ENCODE data around the gene RBP2. TPM values are rescaled to one million over a fixed set of nuclear protein-coding genes. Genes with fewer than 3 reads are reported as not detected.

Gene RBP2
- total RNA-seq, 2 experiments from 2014 or later, result not detected

DNA sequence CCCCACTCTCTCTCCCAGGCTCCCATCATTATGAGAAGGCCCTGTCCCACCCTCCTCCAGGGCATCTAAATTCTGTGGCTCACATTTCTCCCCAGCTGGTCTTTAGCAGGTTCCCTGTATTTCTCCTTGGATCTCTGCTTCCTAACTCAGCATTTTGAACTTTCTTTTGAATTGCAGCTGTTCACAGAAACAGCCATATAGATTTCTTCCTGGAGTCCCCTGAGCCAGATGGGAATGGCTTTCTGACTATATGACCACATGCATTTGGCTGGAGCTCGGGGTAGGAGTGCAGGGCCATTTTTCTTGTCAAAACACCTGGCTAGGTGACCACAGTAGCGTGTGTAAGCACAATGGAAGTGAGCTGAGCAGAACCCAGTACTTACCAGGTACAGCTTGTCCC, 22.0 kb downstream of the RBP2 start:
- CTCF ChIA-PET, result no interaction called here
- no peak for DNase-seq

DNA sequence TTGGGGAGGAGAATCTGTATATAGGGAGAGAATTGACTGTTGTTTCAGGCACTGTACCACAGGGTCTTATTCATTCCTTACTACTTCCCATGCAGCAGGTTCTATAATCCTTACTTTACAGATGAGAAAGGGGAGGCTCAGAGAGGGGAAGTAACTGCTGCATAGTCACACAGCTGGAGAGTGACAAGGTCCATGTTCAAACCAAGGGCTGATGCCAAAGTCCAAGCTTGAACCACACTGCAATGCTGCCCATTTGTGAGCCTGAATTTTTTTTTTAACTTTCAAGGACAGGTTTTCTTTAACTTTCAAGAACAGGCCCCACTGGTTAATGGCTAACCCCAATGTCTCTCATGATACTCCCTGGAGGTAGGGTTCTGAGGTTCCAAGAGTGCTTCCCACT, 26.2 kb downstream of the RBP2 start:
- intact Hi-C loops (cut with micrococcal nuclease), result no loop called here
- no peaks in the 10 kb centered on the region for H3K36me3 Mint-ChIP-seq (ENCODE audit: low read depth)
- no peak for DNase-seq
- no peak overlapping the region for H3K4me3 Mint-ChIP-seq
- CTCF ChIA-PET, result no interaction called here
- H3K9me3 Mint-ChIP-seq, result no peaks in the 10 kb centered on the region
- no peak overlapping the region for H3K27ac Mint-ChIP-seq
- no peaks in the 10 kb centered on the region for H3K27me3 Mint-ChIP-seq (ENCODE audit: low read depth)
- no peaks in the 10 kb centered on the region for H3K4me1 Mint-ChIP-seq (ENCODE audit: low read depth)

More for the DNA sequence above, 22.0 kb downstream of the RBP2 start:
- Mint-ChIP-seq H3K27me3 (ENCODE audit: low read depth) (no peaks in the 10 kb centered on the region), H3K9me3 (no peaks in the 10 kb centered on the region), H3K36me3 (ENCODE audit: low read depth) (no peaks in the 10 kb centered on the region), H3K4me3 (no peak overlapping the region), H3K27ac (no peak overlapping the region), H3K4me1 (ENCODE audit: low read depth) (no peaks in the 10 kb centered on the region)
- intact Hi-C loops (cut with micrococcal nuclease), result no loop called here

DNA sequence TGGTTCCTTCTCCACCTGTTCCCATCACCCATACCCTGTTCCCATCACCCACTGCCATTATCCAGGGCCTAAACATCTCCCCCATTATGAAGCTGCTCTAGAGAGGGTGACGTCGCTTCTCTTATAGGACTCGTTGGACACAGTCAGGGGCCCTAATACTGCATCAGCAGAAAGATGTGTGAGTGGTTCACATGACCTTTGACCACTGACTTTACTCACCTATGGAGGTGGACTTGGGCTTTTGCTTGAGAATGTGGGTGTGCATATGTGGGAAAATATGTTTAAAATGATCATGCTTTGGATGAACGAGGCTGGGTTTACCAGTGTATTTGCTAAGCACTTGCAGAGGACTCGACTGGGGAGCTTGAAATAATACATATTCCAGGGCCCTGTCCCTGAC, 26.8 kb downstream of the RBP2 start:
- no peaks in the 10 kb centered on the region for H3K4me1 Mint-ChIP-seq (ENCODE audit: low read depth)
- H3K36me3 Mint-ChIP-seq (ENCODE audit: low read depth), result no peaks in the 10 kb centered on the region
- no peaks in the 10 kb centered on the region for H3K9me3 Mint-ChIP-seq
- no peaks in the 10 kb centered on the region for H3K27me3 Mint-ChIP-seq (ENCODE audit: low read depth)
- H3K4me3 Mint-ChIP-seq, result no peak overlapping the region
- DNase-seq, result no peak
- CTCF ChIA-PET, result no interaction called here
- H3K27ac Mint-ChIP-seq, result no peak overlapping the region
- intact Hi-C loops (cut with micrococcal nuclease), result no loop called here

DNA sequence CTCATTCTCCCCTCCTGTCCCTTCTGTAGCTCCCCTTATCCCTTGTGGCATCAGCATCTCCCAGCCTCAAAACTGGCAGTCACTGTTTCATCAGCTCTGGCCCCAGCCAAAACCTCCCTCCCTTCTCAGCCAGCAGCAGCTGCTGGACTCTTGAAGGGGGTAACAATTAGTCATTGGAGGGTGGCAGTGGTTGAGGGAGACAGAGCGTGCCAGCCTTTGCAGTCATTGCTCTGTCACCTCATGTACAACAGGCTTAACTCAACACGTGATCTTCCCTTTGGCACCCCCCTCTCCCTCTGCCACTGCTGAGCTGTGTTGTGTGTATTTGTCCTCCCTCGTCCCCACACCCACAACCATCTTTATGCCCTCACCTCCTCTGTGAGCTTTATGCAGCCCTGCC, 28.2 kb downstream of the RBP2 start:
- H3K27ac Mint-ChIP-seq, result no peak overlapping the region
- no peaks in the 10 kb centered on the region for H3K4me1 Mint-ChIP-seq (ENCODE audit: low read depth)
- CTCF ChIA-PET, result interaction anchor here (0.7 kb wide), 1 partner anchor 19 kb away, joined by 3 read pairs; no protein-coding TSS in a partner anchor
- H3K4me3 Mint-ChIP-seq, result no peak overlapping the region
- H3K27me3 Mint-ChIP-seq (ENCODE audit: low read depth), result no peaks in the 10 kb centered on the region
- intact Hi-C loops (cut with micrococcal nuclease), result no loop called here
- no peaks in the 10 kb centered on the region for H3K36me3 Mint-ChIP-seq (ENCODE audit: low read depth)
- no peaks in the 10 kb centered on the region for H3K9me3 Mint-ChIP-seq
- no peak for DNase-seq

DNA sequence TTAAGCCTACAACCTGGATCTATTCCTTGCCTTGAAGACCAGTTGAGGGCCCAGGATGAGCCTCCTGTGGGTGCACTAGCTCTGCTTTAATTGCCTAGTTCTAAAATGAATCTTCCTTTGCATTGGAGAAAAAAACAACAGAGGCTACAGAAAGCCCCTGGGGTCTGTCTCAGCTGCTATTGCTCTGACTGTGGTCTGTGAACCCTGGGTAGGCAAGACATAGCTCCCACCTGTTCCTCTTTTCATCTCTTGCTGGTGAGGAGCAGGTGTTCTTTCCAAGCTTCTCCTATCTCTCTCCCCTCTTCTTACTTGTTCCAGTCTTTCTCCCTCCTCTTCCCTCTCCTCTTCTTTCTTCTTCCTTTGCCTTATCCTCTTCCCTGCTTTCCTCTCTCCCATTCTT, 28.8 kb downstream of the RBP2 start:
- no peak overlapping the region for H3K27ac Mint-ChIP-seq
- H3K36me3 Mint-ChIP-seq (ENCODE audit: low read depth), result no peaks in the 10 kb centered on the region
- H3K9me3 Mint-ChIP-seq, result no peaks in the 10 kb centered on the region
- no peaks in the 10 kb centered on the region for H3K27me3 Mint-ChIP-seq (ENCODE audit: low read depth)
- intact Hi-C loops (cut with micrococcal nuclease), result no loop called here
- H3K4me3 Mint-ChIP-seq, result no peak overlapping the region
- DNase-seq, result no peak
- H3K4me1 Mint-ChIP-seq (ENCODE audit: low read depth), result no peaks in the 10 kb centered on the region
- CTCF ChIA-PET, result interaction anchor here (0.7 kb wide), 1 partner anchor 20 kb away, joined by 3 read pairs; no protein-coding TSS in a partner anchor

DNA sequence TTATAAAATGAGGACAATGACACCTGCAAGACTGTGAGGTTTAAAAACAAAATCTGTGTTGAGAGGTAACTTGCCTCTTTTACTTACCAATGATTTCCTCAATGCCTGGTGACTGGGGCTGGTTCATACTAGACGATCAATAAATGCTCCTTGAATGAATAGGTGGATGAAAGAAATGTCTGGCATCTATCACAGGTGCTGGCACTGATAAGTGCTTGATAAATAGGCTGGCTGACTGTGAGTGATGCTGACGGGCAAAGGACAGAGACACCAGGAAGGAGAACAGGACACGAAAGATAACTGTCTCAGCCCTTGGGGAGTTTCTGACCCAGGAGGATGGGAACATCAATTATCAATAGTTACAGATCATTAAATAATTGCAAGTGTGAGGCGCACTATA, 31.9 kb downstream of the RBP2 start:
- Mint-ChIP-seq H3K9me3 (no peaks in the 10 kb centered on the region), H3K36me3 (ENCODE audit: low read depth) (no peaks in the 10 kb centered on the region), H3K27ac (no peak overlapping the region), H3K4me3 (no peak overlapping the region), H3K27me3 (ENCODE audit: low read depth) (no peaks in the 10 kb centered on the region), H3K4me1 (ENCODE audit: low read depth) (no peaks in the 10 kb centered on the region)
- CTCF ChIA-PET, result no interaction called here
- intact Hi-C loops (cut with micrococcal nuclease), result no loop called here
- DNase-seq, result no peak

DNA sequence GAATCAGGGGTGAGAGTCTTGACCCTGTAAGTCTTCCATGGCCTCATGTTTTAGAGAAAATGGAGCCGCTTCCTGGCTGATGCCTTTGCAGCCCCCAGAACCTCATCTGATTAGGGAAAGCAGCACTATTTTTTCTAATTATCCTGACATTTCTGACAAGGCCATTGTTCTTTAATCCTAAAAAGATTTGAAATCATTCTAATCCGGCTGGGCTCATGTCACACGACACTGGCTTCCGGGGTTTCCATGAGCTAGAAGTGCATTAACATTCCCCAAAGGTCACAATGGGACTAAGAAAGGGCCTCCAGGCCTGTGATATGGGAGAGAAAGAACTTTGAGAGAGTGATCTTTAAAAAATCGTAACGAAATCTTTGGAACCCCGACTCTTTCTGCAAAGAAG, 33.1 kb downstream of the RBP2 start:
- H3K36me3 Mint-ChIP-seq (ENCODE audit: low read depth), result no peaks in the 10 kb centered on the region

DNA sequence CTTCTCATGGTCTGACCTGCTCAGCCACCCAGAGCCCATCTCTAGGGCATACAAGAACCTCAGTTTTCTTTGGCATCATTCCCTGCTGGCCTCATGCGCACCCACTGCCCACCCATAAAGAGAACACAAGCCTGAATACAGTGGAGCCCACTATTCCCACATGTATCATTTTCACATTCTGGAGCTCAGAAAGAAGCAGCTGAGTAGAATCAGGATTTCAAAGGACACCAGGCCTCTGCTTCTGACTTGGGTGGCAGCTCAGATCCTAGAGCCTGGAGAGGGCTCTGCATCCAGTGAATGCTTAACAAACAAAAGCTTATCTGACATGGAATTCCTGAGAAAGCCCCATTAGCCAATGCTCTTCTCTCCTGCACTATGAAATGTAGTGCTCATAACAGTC, 34.7 kb downstream of the RBP2 start:
- Mint-ChIP-seq H3K36me3 (ENCODE audit: low read depth) (no peaks in the 10 kb centered on the region), H3K4me3 (no peak overlapping the region), H3K27me3 (ENCODE audit: low read depth) (no peaks in the 10 kb centered on the region), H3K4me1 (ENCODE audit: low read depth) (no peaks in the 10 kb centered on the region), H3K9me3 (no peaks in the 10 kb centered on the region), H3K27ac (no peak overlapping the region)
- CTCF ChIA-PET, result interaction anchor here (0.5 to 1.0 kb wide), 2 partner anchors 328 to 495 kb away, joined by 3 read pairs; partner anchors contain the start of genes FOXL2 and FOXL2NB
- DNase-seq, result no peak
- intact Hi-C loops (cut with micrococcal nuclease), result no loop called here

More for the DNA sequence above, 33.1 kb downstream of the RBP2 start:
- Mint-ChIP-seq H3K27me3 (ENCODE audit: low read depth) (no peaks in the 10 kb centered on the region), H3K4me3 (no peak overlapping the region), H3K27ac (no peak overlapping the region), H3K4me1 (ENCODE audit: low read depth) (no peaks in the 10 kb centered on the region), H3K9me3 (no peaks in the 10 kb centered on the region)
- no peak for DNase-seq
- intact Hi-C loops (cut with micrococcal nuclease), result no loop called here
- CTCF ChIA-PET, result no interaction called here

DNA sequence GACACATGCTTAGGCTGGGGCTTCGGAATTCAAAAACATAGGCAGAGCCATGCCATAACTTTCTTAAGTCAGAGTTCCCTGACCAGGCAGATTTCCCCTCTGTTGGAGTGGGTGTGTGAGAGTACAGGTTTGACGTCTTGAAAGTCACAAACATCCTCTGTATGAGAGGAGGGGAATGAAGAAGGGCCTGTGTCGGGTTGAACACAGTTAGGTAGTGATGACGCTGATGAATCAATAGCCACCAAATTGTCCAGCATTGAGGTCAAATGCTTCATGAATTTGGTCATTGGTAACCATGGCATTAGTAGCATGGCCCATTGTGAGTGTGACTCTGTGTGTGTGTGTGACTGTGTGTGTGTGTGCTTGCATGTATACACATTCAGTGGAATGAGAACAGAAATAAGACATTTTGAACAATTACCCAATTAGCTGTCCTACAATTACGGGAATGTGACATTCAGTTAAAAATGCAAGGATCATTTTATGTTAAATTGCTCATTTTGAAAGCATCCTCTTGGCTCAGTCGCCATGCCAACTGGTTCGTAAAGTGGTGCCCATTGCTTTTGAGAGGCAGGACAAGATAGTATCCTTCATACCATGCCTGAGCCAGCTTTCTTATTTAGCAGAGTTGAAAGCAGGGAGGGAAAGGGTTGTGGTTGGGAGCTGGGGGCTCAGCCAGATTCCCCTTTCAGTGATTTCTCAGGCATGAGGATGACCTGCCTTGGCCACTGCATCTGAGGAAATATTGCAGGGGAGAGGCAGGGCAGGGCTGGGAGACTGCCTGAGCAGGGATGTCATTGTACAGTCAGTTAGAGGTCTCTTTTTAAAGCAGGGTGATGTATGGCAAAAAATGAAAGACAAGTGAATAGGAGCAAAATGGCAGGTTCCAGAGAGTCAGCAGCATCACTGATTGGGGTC, 35.4 kb downstream of the RBP2 start:
- Mint-ChIP-seq H3K27me3 (ENCODE audit: low read depth) (no peaks in the 10 kb centered on the region), H3K9me3 (no peaks in the 10 kb centered on the region), H3K27ac (no peak overlapping the region), H3K4me1 (ENCODE audit: low read depth) (no peaks in the 10 kb centered on the region), H3K36me3 (ENCODE audit: low read depth) (no peaks in the 10 kb centered on the region), H3K4me3 (no peak overlapping the region)
- CTCF ChIA-PET, result interaction anchor here (1.0 kb wide), 1 partner anchor 327 kb away, joined by 3 read pairs; no protein-coding TSS in a partner anchor
- DNase-seq, result no peak
- intact Hi-C loops (cut with micrococcal nuclease), result no loop called here

DNA sequence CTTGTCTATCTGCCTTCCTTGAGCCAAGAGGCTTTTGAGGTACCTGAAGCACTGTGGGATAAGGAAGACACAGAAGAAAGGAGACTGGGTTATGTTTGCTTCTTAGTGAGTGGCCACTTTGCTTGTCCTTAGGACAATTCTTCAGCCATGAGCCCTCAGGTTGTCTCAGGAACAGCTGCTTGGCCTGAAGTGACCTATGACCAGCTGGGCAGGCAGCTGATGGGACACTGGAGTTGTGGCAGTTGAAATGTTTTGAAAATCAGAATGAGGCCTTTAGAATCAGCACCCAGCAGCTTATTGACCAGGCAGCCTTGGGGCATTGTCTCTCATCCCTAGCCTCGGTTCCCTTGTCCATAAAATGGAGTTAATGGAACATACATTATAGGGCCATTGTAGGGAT, 37.0 kb downstream of the RBP2 start:
- Mint-ChIP-seq H3K9me3 (no peaks in the 10 kb centered on the region), H3K27me3 (ENCODE audit: low read depth) (no peaks in the 10 kb centered on the region), H3K4me3 (no peak overlapping the region), H3K4me1 (ENCODE audit: low read depth) (no peaks in the 10 kb centered on the region), H3K27ac (no peak overlapping the region), H3K36me3 (ENCODE audit: low read depth) (no peaks in the 10 kb centered on the region)
- CTCF ChIA-PET, result no interaction called here
- intact Hi-C loops (cut with micrococcal nuclease), result no loop called here
- DNase-seq, result no peak

DNA sequence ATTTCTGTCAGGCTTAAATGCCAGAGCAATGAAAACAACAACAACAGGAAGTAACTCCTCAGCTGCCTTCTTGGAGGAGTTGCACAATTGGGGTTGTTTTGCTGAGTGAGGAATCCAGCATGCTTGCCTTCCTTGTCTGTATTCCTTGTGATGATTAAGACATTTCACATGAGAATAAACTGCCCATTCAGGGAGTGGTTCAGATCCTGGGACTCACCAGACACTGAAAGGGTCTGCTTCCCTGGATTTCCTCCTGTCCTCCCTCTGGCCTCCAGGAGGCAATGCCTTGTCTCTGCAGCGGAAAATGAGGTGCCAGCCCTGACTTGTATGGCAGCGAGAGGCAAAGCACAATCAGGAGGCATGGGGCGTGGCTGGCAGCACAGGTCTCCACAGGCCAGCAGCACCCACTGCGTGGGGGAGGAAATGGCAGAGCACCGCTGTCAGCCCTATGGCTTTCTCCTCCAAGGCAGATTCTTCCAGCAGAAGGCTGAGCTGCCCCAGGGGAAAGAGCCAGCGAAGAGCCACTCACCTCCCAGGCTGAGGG, 41.5 kb downstream of the RBP2 start:
- Mint-ChIP-seq H3K27me3 (ENCODE audit: low read depth) (no peaks in the 10 kb centered on the region), H3K36me3 (ENCODE audit: low read depth) (no peaks in the 10 kb centered on the region), H3K4me3 (no peak overlapping the region), H3K4me1 (ENCODE audit: low read depth) (no peaks in the 10 kb centered on the region), H3K27ac (no peak overlapping the region), H3K9me3 (no peaks in the 10 kb centered on the region)
- CTCF ChIA-PET, result no interaction called here
- intact Hi-C loops (cut with micrococcal nuclease), result no loop called here
- no peak for DNase-seq

DNA sequence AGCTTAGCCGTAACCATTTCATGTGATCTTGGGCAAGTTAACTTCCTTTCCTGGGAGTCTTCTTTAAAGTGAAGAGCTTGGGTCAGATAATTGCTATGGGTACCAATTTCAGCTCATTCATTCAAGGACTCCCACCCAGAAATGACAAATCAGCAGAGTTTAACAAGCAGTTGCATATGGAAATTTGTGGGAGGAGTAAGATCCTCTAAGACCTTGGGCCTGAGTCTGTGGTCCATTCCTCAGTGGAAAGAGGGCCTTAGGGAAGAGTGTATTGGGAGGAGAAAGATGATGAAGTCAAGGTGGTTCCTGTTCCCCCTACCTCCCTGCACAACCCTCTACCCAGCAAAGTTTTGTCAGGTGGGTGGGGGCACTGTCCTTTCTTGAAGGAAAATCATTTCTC, 42.1 kb downstream of the RBP2 start:
- CTCF ChIA-PET, result no interaction called here

DNA sequence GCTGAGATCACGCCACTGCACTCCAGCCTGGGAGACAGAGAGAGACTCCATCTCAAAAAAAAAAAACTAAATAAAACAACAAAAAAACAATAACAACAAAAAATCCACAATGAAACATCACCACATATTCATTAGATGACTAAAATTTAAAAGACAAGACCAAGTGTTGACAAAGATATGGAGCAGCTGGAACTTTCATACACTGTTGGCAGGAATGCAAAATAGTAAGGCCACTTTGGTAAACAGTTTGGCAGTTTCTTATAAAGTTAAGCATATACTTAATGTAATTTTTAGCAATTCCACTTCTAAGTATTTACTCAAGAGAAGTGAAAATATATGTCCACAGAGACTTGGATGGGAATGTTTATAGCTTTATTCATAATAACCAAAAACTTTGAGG, 43.2 kb downstream of the RBP2 start:
- H3K27ac Mint-ChIP-seq, result no peak overlapping the region
- intact Hi-C loops (cut with micrococcal nuclease), result no loop called here
- H3K4me1 Mint-ChIP-seq (ENCODE audit: low read depth), result no peaks in the 10 kb centered on the region
- H3K9me3 Mint-ChIP-seq, result no peaks in the 10 kb centered on the region
- CTCF ChIA-PET, result no interaction called here
- H3K27me3 Mint-ChIP-seq (ENCODE audit: low read depth), result no peaks in the 10 kb centered on the region
- DNase-seq, result no peak
- H3K4me3 Mint-ChIP-seq, result no peak overlapping the region
- H3K36me3 Mint-ChIP-seq (ENCODE audit: low read depth), result no peaks in the 10 kb centered on the region

More for the DNA sequence above, 42.1 kb downstream of the RBP2 start:
- H3K9me3 Mint-ChIP-seq, result no peaks in the 10 kb centered on the region
- H3K27ac Mint-ChIP-seq, result no peak overlapping the region
- H3K4me3 Mint-ChIP-seq, result no peak overlapping the region
- H3K27me3 Mint-ChIP-seq (ENCODE audit: low read depth), result no peaks in the 10 kb centered on the region
- DNase-seq, result no peak
- H3K4me1 Mint-ChIP-seq (ENCODE audit: low read depth), result no peaks in the 10 kb centered on the region
- no peaks in the 10 kb centered on the region for H3K36me3 Mint-ChIP-seq (ENCODE audit: low read depth)
- intact Hi-C loops (cut with micrococcal nuclease), result no loop called here

All from activated naive CD4-positive, alpha-beta T cell treated with anti-CD3 and anti-CD28 coated beads for 36 hours (primary cell).